GM19452 (cell line): ENCODE data around the gene FPR2.
"Not testable (repeated sequence)": the region's sequence is repeated elsewhere in the genome, so short reads cannot be mapped to it uniquely, and the experiment has no call there.

Source experiments
- ATAC-seq: cut with Tn5 transposase; IDR thresholded peaks from one replicate; pipeline ENCODE4 v1.9.1; 2021; ENCODE audit not compliant: unreplicated experiment

Gene FPR2, protein sequence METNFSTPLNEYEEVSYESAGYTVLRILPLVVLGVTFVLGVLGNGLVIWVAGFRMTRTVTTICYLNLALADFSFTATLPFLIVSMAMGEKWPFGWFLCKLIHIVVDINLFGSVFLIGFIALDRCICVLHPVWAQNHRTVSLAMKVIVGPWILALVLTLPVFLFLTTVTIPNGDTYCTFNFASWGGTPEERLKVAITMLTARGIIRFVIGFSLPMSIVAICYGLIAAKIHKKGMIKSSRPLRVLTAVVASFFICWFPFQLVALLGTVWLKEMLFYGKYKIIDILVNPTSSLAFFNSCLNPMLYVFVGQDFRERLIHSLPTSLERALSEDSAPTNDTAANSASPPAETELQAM

GRCh38 chr19:51760697-51761356 lies at the start of gene FPR2:
FPR2 (plus strand) TSS chr19:51761180; CDS start chr19:51768659, 7,479 bp downstream.
- ATAC-seq = no peak

DNA sequence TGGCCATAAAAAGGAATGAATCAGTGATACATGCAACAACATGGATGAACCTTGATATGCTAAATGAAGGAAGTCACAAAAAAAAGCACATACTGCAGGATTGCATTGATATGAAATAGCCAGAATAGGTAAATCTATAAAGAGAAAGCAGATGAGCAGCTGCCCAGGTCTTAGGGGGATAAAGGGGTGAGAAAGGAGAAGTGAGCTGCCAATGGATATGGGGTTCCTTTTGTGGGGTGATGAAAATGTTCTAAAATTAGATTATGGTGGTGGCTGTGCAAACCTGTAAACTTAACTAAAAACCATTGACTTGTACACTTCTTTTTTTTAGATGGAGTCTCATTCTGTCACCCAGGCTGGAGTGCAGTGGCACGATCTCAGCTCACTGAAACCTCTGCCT lies 49.3 kb upstream of the FPR2 start:
- ATAC-seq = no peak

DNA sequence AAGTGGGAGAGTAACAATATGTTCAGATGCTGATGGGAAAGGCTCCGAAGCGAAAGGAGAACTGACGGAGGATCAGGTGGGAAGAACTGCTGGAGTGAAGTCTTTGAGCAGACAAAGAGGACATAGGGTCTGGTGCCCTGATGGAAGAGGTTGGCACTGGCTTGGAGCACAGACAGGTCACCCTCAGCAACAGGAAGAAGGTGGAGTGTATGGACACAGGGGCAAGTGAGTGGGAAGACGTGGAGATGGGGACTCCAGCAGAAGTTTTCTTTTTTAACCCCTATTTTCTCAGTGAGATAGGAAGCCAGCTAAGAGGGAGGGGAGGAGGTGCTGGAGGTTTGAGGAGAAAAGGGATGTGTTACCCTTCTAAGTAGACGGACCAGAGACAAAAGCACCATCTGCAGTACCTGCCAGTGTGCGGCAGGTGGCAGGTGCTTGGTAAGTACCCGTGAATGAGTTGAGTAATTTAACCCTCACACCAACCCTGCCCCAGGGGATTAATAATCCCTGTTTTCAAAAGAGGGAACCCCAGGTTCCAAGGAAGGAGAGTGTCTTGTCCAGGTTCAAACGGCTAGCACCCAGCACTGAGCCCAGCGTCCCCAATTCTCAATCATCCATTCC lies 48.4 kb upstream of the FPR2 start:
- no peak for ATAC-seq

GRCh38 chr19:51713319-51714285 lies 47.4 kb upstream of the FPR2 start:
- no peak for ATAC-seq

DNA sequence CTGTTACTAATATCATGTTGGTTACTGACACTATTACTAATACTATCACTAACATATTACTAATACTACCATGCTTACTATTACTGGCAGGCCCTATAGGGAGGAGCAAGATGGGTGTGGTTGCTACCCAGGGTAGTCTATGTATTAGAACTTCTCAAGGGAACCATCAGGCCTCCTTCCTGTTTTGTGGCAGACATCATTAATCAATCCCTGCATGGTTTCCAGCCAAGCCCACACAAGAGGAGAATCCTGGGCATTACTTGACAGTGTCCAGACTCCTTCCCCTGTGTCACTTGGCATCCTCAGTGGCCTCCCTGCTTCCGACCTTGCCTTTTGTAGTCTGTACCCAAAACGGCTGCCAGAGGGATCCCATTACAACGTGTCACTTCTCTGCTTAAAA lies 46.1 kb upstream of the FPR2 start:
- ATAC-seq = no peak

GRCh38 chr19:51715850-51716249 lies 45.1 kb upstream of the FPR2 start:
- no peak for ATAC-seq

DNA sequence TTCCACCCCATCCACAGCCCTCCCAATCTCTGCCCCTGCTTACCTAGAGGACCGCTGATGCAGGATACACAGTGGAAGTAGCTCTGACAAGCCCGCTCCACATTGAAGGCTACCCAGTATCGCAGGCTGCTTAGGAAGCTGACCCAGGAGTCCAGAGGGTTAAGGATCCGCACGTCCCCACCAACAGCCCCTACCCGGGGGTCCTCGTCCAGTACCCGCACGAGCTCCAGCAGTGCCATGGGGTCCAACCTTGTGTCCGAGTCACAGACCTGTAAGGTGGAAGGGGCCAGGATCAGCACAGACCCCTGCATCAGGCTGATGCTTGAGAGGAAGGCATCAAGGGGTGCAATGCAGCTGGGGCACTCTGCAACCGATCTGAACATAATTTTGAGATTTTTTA lies 44.1 kb upstream of the FPR2 start:
- no peak for ATAC-seq

DNA sequence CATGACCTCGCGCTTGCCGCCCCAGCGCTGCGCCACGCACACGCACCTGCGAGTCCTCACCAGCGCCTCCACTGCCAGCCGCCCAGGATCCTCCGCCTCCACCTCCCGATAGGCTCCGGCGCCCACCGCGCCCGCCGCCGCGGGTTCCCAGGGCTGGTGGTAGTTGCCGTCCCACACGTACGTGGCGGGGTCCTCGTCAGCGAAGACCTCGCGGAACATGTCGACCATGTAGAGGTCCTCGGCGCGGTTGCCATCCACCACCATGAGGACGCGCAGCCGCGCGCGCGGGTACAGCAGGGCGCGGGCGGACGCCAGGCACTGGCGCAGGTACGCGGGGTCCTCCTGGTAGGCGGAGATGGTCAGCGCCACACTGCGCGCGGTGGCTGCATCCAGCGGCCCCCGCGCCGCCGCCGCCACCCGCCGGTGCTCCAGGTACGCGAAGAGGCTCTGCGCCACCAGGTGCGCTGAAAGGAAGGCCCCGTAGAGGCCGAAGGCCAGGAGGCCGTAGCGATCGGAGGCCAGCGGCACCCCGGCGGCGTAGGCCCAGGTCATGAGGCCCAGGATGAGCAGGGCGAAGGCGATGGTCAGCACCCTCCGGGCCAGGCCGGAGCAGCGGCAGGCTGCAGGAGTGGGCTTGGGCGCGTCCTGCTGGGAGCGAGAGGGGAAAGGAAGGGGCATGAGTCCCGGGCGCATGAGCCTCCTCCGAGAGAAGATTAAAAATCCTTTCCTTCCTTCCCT lies 41.6 kb upstream of the FPR2 start:
- no peak for ATAC-seq

DNA sequence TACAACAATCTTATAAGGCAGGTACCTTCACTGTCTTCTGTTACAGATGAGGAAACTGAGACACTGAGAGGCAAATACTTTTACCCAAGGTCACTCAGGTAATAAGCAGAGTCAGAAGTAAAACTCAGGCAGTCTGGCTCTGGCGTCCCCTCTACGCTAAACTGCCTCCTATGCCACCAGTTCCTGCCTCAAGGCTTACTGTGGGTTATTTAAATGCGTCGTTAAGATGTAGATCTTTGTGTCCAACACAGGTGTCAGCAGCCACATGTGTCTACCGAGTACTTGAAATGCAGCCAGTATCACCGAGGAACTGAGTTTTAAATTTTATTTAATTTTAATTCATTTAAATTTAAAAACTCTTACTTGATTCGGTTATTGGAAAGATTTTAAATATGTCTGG lies 39.1 kb upstream of the FPR2 start:
- no peak for ATAC-seq

DNA sequence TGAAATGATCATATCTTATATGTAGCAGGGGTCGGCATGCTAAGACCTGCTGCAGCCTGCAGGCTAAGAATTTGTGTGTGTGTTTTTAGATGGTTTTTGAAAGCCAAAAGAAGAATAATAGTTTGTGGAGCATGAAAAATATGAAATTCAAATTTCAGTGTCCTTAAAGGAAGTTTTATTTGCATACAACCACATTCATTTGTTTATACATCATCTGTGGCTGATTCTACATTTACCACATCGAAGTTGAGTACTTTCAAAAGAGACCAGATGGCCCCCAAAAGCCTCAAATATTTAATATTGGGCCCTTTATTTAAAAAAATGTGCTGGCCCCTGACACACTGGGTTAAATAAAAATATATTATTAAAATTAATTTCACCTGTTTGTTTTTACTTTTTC lies 38.5 kb upstream of the FPR2 start:
- ATAC-seq = no peak

GRCh38 chr19:51724543-51724942 lies 36.4 kb upstream of the FPR2 start:
- no peak for ATAC-seq

DNA sequence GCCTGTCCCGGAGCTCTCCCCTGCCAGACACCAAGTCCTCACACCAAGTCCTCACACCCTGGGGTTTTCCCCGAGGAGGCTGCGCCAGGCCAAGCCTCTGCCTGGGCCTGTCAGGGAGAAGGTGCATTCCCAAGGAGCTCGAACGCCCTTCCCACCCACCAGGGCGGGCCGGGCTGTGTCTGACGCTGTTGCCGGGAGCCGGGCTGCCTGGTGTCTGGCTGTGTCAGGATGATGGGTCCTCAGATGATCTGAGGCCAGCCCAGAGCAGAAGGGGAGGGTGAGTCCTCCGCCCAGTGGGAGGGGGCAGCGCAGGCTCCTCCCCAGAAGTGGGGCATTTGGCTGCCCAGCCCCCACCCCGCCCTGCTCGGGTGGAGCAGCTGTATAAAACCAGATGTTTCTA lies 34.9 kb upstream of the FPR2 start:
- ATAC-seq = no peak

DNA sequence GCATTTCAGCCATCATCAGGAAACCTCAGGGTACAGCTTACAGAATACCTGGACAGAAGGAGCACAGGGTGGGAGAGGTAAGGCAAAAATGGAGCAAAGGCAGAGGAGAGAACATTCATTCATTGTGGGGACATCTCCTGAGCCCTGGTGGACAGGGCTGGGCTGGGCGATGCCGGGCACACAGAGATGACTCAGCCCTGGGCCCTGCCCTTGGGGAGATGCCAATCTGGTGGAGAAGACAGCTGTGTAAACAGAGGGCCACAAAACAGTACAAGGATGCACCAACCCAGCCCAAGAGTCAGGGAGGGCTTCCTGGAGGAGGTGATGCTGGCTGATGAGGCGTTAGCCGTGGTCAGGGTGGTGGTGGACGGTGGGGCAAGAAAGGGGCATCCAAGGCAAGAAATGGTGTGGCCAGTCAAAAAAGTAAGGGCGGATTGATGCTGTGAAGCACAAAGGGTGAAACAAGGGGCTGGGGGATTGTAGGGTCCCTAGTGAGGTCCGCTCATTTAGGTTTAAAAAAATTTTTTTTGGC lies 33.6 kb upstream of the FPR2 start:
- ATAC-seq = no peak

GRCh38 chr19:51729781-51730180 lies 31.2 kb upstream of the FPR2 start:
- no peak for ATAC-seq

DNA sequence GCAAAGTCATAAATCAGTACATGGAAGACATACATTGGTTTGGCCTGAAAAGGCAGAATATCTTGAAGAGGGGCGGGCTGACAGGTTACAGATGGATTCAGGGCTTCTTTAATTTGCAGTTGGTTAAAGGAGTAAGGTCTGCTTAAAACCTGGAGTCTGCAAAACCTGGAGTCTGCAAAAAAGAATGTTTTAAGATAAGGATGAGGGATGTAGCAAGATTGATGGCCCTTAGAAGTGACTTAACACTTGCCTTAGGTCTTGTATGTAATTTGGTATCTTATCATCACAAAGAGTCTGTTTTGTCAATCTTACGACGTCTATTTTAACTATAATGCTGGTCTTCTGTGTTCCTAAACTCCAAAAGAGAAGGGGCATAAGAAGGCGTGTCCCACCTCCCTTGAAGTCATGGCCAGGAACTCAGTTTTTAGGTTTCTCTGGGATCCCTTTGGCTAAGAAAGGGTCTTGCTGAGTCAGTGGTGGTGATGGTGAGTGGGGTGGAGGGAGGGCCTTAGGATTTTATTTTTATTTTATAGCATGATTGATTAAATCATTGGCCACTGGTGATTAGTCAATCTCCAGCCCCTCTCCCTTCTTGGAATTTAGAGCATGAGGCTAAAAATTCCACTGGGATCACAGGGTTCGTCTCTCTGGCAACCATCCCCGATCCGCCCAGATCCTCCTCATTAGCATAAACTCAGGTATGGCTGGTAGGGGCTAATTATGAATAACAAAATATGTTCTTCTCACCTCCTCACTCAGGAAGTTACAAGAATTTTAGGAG lies 27.0 kb upstream of the FPR2 start:
- ATAC-seq = no peak

DNA sequence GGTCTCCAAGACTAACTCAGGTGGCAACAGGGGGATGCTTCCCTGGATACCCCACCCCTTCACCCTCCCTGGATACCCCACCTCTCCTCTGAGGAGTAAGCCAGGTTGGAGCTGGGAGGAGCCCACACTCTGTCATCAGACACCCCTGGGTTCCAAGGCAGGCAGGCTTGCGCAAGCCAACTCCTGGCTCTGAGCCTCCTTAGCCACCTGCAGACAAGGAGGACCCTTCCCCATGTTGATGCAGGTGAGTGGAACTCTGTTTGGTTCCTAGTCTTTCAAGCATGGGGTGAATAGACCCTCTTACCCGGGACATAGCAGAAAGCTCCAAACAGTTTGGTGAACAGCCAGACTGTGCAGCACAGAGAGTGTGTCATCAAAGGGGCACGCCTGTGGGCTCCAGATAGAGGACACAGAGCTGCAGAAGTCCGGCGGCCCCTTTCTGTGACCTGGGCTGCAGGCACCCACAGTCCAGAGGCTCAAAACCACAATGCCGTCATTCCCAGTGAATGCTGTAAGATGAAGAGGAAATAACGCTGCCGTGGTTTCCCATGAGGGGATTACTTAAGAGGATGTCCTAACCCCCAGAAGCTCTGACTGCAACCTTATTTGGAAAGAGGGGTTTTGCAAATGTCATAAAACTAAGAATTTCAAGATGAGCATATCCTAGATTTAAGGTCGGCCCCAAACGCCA lies 25.1 kb upstream of the FPR2 start:
- no peak for ATAC-seq

DNA sequence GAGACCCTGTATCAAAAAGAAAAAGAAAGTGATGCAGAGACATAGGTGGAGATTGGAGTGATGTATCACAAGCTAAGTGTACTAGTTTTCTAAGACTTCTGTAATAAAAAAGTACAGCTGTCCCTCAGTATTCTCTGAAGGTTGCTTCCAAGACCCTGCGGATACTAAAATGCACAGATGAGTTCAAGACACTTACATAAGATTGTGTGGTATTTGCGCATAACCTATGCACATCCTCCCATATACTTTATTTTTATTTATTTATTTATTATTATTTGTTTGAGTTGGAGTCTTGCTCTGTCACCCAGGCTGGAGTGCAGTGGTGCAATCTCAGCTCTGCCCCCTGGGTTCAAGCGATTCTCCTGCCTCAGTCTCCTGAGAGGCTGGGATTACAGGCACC lies 23.6 kb upstream of the FPR2 start:
- no peak for ATAC-seq

DNA sequence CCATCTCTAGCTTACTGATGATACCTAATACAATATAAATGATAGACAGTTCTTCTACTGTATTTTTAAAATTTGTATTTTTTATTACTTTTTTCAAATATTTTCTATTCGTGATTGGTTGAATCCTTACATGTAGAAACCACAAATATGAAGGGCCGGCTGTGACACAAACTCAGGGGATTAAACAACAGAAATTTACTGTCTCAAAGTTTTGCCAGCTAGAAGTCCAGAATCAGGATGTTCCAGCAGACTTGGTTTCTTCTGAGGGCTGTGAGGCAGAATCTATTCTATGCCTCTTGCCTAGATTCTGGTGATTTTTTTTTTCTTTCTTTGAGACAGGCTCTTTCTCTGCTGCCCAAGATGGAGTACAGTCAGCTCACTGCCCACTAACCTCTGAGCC lies 23.1 kb upstream of the FPR2 start:
- no peak for ATAC-seq

GRCh38 chr19:51738523-51738922 lies 22.5 kb upstream of the FPR2 start:
- ATAC-seq = not testable (repeated sequence)
